ENCODE data around the gene KRT24. TPM values are rescaled to one million over a fixed set of nuclear protein-coding genes. Genes with fewer than 3 reads are reported as not detected.

Gene KRT24
- total and polyA plus RNA-seq, 3 donors from 2014 or later, result 0.12 TPM; not detected in 2

DNA sequence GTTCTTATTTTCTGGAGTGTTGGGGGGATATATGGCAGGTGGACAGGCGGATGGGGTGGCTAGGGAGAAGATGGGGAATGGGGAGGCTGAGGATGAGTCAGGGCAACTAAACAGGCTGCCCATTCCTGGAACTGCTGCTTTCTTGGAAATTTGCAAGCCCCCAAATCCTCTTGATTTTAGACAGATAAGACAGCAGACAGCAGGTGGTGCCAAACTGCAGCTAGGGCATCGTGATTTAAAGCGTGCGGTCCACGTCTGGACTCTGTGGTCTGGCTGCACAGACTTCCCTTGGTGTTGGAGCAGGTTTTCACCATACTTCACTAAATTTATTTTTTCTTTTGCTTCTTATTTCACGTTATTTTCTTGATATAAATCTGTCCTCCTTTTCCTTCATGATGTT, 10.9 kb upstream of the KRT24 start:
- Histone ChIP-seq H3K36me3 (ENCODE audit: low read depth, missing control alignments) (no peaks in the 10 kb centered on the region), H3K4me3 (no peak overlapping the region), H3K27ac (no peak overlapping the region), H3K9me3 (no peaks in the 10 kb centered on the region), H3K27me3 (no peaks in the 10 kb centered on the region), H3K4me1 (no peaks in the 10 kb centered on the region)
- WGBS, 2 donors, result 72 to 80% methylated on average over 6 of the region's 6 CpGs
- no peak for DNase-seq
- intact Hi-C loops (cut with DNase I; ENCODE audit: low total_unique reads), result no loop called here
- TF ChIP-seq, protein P1, sequence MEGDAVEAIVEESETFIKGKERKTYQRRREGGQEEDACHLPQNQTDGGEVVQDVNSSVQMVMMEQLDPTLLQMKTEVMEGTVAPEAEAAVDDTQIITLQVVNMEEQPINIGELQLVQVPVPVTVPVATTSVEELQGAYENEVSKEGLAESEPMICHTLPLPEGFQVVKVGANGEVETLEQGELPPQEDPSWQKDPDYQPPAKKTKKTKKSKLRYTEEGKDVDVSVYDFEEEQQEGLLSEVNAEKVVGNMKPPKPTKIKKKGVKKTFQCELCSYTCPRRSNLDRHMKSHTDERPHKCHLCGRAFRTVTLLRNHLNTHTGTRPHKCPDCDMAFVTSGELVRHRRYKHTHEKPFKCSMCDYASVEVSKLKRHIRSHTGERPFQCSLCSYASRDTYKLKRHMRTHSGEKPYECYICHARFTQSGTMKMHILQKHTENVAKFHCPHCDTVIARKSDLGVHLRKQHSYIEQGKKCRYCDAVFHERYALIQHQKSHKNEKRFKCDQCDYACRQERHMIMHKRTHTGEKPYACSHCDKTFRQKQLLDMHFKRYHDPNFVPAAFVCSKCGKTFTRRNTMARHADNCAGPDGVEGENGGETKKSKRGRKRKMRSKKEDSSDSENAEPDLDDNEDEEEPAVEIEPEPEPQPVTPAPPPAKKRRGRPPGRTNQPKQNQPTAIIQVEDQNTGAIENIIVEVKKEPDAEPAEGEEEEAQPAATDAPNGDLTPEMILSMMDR (IDR thresholded peaks at IDR 0.05), result no peak
- no peak for TF ChIP-seq POLR2A (IDR thresholded peaks at IDR 0.05)

DNA sequence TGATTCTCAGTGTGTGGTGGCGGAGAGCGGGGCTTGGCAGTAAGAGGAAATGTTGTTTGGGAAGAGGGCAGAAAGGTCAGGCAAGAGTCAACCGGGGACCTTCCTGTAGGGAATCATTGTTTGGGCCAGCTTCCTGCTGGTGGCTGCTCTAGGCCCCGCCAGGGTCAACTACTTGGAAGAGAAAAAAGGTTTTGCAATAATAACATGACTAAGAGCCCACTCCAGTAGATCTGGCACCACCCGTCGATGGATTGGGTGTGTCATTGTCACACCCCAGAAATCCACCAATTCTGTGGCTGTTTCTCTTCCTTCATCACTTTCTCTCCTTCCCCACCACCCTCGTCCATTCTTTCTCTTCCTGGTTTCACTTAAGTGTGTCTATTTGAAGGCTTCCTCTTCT, 4.2 kb upstream of the KRT24 start:
- TF ChIP-seq, protein P1 (IDR thresholded peaks at IDR 0.05), result no peak
- no peak for TF ChIP-seq POLR2A (IDR thresholded peaks at IDR 0.05)
- Histone ChIP-seq H3K9me3 (no peaks in the 10 kb centered on the region), H3K36me3 (ENCODE audit: low read depth, missing control alignments) (no peaks in the 10 kb centered on the region), H3K27ac (no peak overlapping the region), H3K27me3 (no peaks in the 10 kb centered on the region), H3K4me3 (no peak overlapping the region), H3K4me1 (no peaks in the 10 kb centered on the region)
- WGBS, 2 donors, result 80 to 84% methylated on average over 7 of the region's 7 CpGs
- intact Hi-C loops (cut with DNase I; ENCODE audit: low total_unique reads), result no loop called here
- no peak for DNase-seq

DNA sequence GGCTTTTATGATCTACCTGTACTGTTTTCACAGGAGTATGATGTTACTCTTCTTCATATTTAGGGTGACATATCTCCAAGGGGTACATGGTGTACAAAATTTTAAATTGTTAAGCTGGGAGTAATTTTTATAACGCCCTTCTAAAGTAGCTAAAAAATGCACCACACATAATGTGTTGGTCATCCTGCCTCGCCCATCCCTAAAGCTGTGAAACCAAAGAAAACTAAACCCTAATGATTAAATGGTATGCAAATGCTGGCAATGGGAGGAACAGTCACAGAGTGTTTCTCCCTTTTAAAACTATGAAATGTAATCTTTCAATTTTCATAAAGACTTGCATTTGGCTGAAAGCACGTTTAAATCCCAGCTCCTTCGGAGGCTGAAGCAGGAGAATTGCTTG, 2.0 kb upstream of the KRT24 start:
- intact Hi-C loops (cut with DNase I; ENCODE audit: low total_unique reads), result no loop called here
- TF ChIP-seq, protein P1 (IDR thresholded peaks at IDR 0.05), result no peak
- no peak for TF ChIP-seq POLR2A (IDR thresholded peaks at IDR 0.05)
- no peaks in the 10 kb centered on the region for H3K27me3 ChIP-seq
- H3K4me1 ChIP-seq, result no peaks in the 10 kb centered on the region
- H3K36me3 ChIP-seq (ENCODE audit: low read depth, missing control alignments), result no peaks in the 10 kb centered on the region
- no peak overlapping the region for H3K4me3 ChIP-seq
- WGBS, 2 donors, result 68 to 73% methylated on average over 4 of the region's 4 CpGs
- no peaks in the 10 kb centered on the region for H3K9me3 ChIP-seq
- H3K27ac ChIP-seq, result no peak overlapping the region
- no peak for DNase-seq

DNA sequence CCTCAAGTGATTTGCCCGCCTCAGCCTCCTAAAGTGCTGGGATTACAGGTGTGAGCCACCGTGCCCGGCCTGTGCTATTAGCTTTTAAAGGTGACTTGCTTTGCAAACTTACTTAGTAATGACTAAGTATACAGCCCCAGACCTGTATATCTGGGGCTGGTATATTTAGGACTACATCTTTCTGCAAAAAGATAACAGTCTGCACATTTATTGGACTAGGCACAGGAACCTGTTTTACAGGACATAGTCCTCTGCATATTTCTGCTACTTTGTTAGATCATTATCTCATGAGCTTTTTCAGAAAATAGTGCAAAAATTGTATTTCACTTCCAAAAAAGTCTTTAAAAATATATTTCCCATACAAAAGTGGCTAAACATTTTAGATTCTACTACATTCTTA, 1.3 kb downstream of the KRT24 start:
- Histone ChIP-seq H3K27me3 (no peaks in the 10 kb centered on the region), H3K9me3 (no peaks in the 10 kb centered on the region), H3K4me3 (no peak overlapping the region), H3K4me1 (no peaks in the 10 kb centered on the region), H3K27ac (no peak overlapping the region), H3K36me3 (ENCODE audit: low read depth, missing control alignments) (no peaks in the 10 kb centered on the region)
- no peak for DNase-seq
- intact Hi-C loops (cut with DNase I; ENCODE audit: low total_unique reads), result no loop called here
- 94 to 96% methylated on average over 3 of the region's 3 CpGs for WGBS, 2 donors
- TF ChIP-seq POLR2A (IDR thresholded peaks at IDR 0.05), result no peak
- TF ChIP-seq, protein P1 (IDR thresholded peaks at IDR 0.05), result no peak

DNA sequence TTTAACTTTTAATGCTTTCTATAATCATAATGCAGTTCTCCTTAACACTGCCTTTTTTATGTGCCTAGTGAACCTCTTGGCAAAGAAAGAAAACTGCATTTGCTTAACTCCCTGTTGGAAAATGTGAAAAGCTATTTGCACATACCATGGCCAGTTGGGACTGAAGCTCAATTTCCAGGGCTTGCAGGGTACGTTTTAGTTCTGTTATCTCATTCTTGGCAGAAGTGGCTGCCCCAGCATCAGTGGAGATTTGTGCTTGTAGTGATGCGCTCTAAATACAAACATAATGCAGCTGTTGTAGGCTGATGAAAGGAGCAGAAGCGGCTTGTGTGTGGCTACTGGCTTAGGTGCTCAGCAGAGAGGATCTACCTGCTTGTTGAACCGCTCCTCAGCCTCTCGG, 3.7 kb downstream of the KRT24 start:
- H3K27me3 ChIP-seq, result no peaks in the 10 kb centered on the region
- no peak for TF ChIP-seq POLR2A (IDR thresholded peaks at IDR 0.05)
- TF ChIP-seq, protein P1 (IDR thresholded peaks at IDR 0.05), result no peak
- no peak overlapping the region for H3K27ac ChIP-seq
- H3K4me1 ChIP-seq, result no peaks in the 10 kb centered on the region
- no peak for DNase-seq
- H3K36me3 ChIP-seq (ENCODE audit: low read depth, missing control alignments), result no peaks in the 10 kb centered on the region
- no peaks in the 10 kb centered on the region for H3K9me3 ChIP-seq
- no peak overlapping the region for H3K4me3 ChIP-seq
- intact Hi-C loops (cut with DNase I; ENCODE audit: low total_unique reads), result no loop called here
- 48% methylated on average over 5 of the region's 5 CpGs for WGBS, 2 donors
